Calu3 (cell line): ENCODE data around the gene KIF18B. TPM values are rescaled to one million over a fixed set of nuclear protein-coding genes. Genes with fewer than 3 reads are reported as not detected.

Experiments
- BruUV-seq: library from RNA; stranded (reverse); fragments of 400-500 nt; replicated peaks from 2 replicates; lab custom pipeline; 2021; lab: Mats Ljungman, UMichigan
- CTCF ChIA-PET: fragments of 300-600 bp; sonication (Branson Sonifier 250); formaldehyde crosslinking; loops from one replicate; lab custom pipeline; 2022; ENCODE audit warnings: antibody characterized with exemption; lab: Charles Lee
- DNase-seq: peaks from one replicate; pipeline ENCODE4 v3.0.0; 2022
- H3K27ac Mint-ChIP-seq: one replicate; pipeline ENCODE4 v1.8.0; 2022; ENCODE audit warnings: mixed read lengths; ENCODE audit not compliant: unreplicated experiment
- H3K27me3 Mint-ChIP-seq: one replicate; pipeline ENCODE4 v1.8.0; 2022; ENCODE audit warnings: mixed read lengths; ENCODE audit not compliant: unreplicated experiment
- H3K36me3 Mint-ChIP-seq: one replicate; pipeline ENCODE4 v1.8.0; 2022; ENCODE audit warnings: mild to moderate bottlenecking, moderate library complexity, mixed read lengths; ENCODE audit not compliant: insufficient read depth, unreplicated experiment
- H3K4me1 Mint-ChIP-seq: one replicate; pipeline ENCODE4 v1.8.0; 2022; ENCODE audit warnings: mild to moderate bottlenecking, low read depth, mixed read lengths; ENCODE audit not compliant: unreplicated experiment
- H3K4me3 Mint-ChIP-seq: one replicate; pipeline ENCODE4 v1.8.0; 2022; ENCODE audit warnings: mild to moderate bottlenecking, low read depth, moderate library complexity, mixed read lengths; ENCODE audit not compliant: unreplicated experiment
- H3K9me3 Mint-ChIP-seq: one replicate; pipeline ENCODE4 v1.8.0; 2022; ENCODE audit warnings: low read depth, mixed read lengths; ENCODE audit not compliant: unreplicated experiment
- CTCF ChIP-seq: fragments of 200-600 bp; IDR thresholded peaks from one replicate; pipeline ENCODE4 v1.8.0; 2022; ENCODE audit warnings: antibody characterized with exemption; ENCODE audit not compliant: unreplicated experiment
- intact Hi-C: fragments of 100-400 bp; cut with micrococcal nuclease; formaldehyde crosslinking; loops from one replicate; pipeline ENCODE4 v1.10.0; 2022; ENCODE audit not compliant: unreplicated experiment
- total RNA-seq: library from RNA; stranded (reverse); gene quantifications from 2 replicates; pipeline ENCODE4 v1.2.3, GENCODE V29; 2022

KIF18B gene
- total RNA-seq, 1 experiment from 2014 or later, result 84.6 TPM

- CTCF ChIA-PET, result interaction anchor here (0.7 kb wide), 1 partner anchor 10 kb away, joined by 4 read pairs; no protein-coding TSS in a partner anchor
- no peaks in the 10 kb centered on the region for H3K9me3 Mint-ChIP-seq
- peaks cover 25% of the 10 kb centered on the region for H3K36me3 Mint-ChIP-seq
- H3K27ac Mint-ChIP-seq, result no peak overlapping the region
- H3K4me1 Mint-ChIP-seq, result no peaks in the 10 kb centered on the region
- no peak for TF ChIP-seq CTCF
- H3K4me3 Mint-ChIP-seq, result no peak overlapping the region
- no peak for DNase-seq
- no peaks in the 10 kb centered on the region for H3K27me3 Mint-ChIP-seq
- intact Hi-C loops, result no loop called here
- no TSS peak for BruUV-seq
Measured at GRCh38 chr17:44887016-44887415, 60.6 kb downstream of the KIF18B start.

GRCh38 chr17:44884941-44885340 is 62.6 kb downstream of the KIF18B start:
- CTCF ChIA-PET, result interaction anchor here (0.8 to 1.3 kb wide), 3 partner anchors 39 to 109 kb away, joined by 3 to 5 read pairs (median 3); no protein-coding TSS in a partner anchor
- intact Hi-C loops, result no loop called here
- H3K27me3 Mint-ChIP-seq, result no peaks in the 10 kb centered on the region
- BruUV-seq, result no TSS peak
- H3K4me3 Mint-ChIP-seq, result no peak overlapping the region
- H3K9me3 Mint-ChIP-seq, result no peaks in the 10 kb centered on the region
- no peaks in the 10 kb centered on the region for H3K4me1 Mint-ChIP-seq
- DNase-seq, result no peak
- peaks cover 39% of the 10 kb centered on the region for H3K36me3 Mint-ChIP-seq
- H3K27ac Mint-ChIP-seq, result no peak overlapping the region
- no peak for TF ChIP-seq CTCF

GRCh38 chr17:44881145-44881544 is 66.4 kb downstream of the KIF18B start:
- Mint-ChIP-seq H3K9me3 (no peaks in the 10 kb centered on the region), H3K36me3 (peaks cover 72% of the 10 kb centered on the region), H3K27ac (no peak overlapping the region), H3K27me3 (no peaks in the 10 kb centered on the region), H3K4me3 (no peak overlapping the region), H3K4me1 (no peaks in the 10 kb centered on the region)
- intact Hi-C loops, result no loop called here
- CTCF ChIA-PET, result interaction anchor here (0.9 kb wide), 1 partner anchor 106 kb away, joined by 3 read pairs; no protein-coding TSS in a partner anchor
- no peak for DNase-seq
- no peak for TF ChIP-seq CTCF
- no TSS peak for BruUV-seq

GRCh38 chr17:44880062-44880461 is 67.5 kb downstream of the KIF18B start:
- CTCF ChIA-PET, result interaction anchor here (2.5 kb wide), 1 partner anchor 105 kb away, joined by 18 read pairs; no protein-coding TSS in a partner anchor
- intact Hi-C loops, result no loop called here
- no peak for TF ChIP-seq CTCF
- Mint-ChIP-seq H3K4me3 (no peak overlapping the region), H3K27me3 (no peaks in the 10 kb centered on the region), H3K36me3 (peaks cover 76% of the 10 kb centered on the region), H3K27ac (no peak overlapping the region), H3K4me1 (no peaks in the 10 kb centered on the region), H3K9me3 (no peaks in the 10 kb centered on the region)
- DNase-seq, result no peak
- no TSS peak for BruUV-seq
